Motor neuron (in vitro differentiated cells): ENCODE measurements around the gene C11orf65. TPM values are rescaled to one million over a fixed set of nuclear protein-coding genes. Genes with fewer than 3 reads are reported as not detected.
"Not testable (repeated sequence)": the region's sequence is repeated elsewhere in the genome, so short reads cannot be mapped to it uniquely, and the experiment has no call there.

ENCODE experiments used
- ATAC-seq, 8 experiments: fragments of 200-7000 bp; cut with Tn5 transposase; replicated peaks in 6 of 8; 2 replicates each; pipeline ENCODE4 v1.8.0; 2021; ENCODE audit warnings: mild to moderate bottlenecking in 8 of 8, moderate library complexity in 8 of 8
- H3K27ac ChIP-seq, 2 donors: fragments of 250-450 bp; sonication (Bioruptor Pico); 2 replicates each; pipeline ENCODE4 v1.9.0; 2021; ENCODE audit warnings: antibody characterized with exemption in 2 of 2, mild to moderate bottlenecking in 2 of 2, moderate library complexity in 1 of 2
- H3K4me1 ChIP-seq, 2 donors: fragments of 250-450 bp; sonication (Bioruptor Pico); replicated peaks in 1 of 2; 2 replicates each; pipeline ENCODE4 v1.6.1; 2021; ENCODE audit warnings: antibody characterized with exemption in 2 of 2, mild to moderate bottlenecking in 2 of 2, moderate library complexity in 1 of 2
- H3K4me3 ChIP-seq, 5 donors: fragments of 250-450 bp; sonication (Bioruptor Pico); 2 replicates each; pipeline ENCODE4 v1.9.0; 2021; ENCODE audit warnings: antibody characterized with exemption in 5 of 5, mild to moderate bottlenecking in 5 of 5, moderate library complexity in 4 of 5
- WGBS, 10 experiments: fragments of 450-650 bp; shearing (Covaris generic); methylation state at CpG; one replicate each; pipeline ENCODE4 v1.0.0; 2022; 5-methylcytosine and 5-hydroxymethylcytosine counted together
- in situ Hi-C, 9 experiments: fragments of 400-800 bp; cut with MboI; loops; one replicate each; pipeline ENCODE4 v1.15.0; 2021; ENCODE audit warnings: low sequenced_read_pairs in 9 of 9, low pct_unique_long_range_greater_than_20kb in 2 of 9; ENCODE audit not compliant: unreplicated experiment in 9 of 9
- total RNA-seq, 8 experiments: library from RNA; unstranded; fragments of 300-600 nt; gene quantifications; 2 replicates each; pipeline versions ENCODE4 v1.2.3 to v1.2.4, GENCODE V29; 2022

Gene C11orf65
- total RNA-seq, 8 experiments from 2014 or later = 1.4 to 4.0 (median 2.9) TPM

- ATAC-seq = no peak
These were observed 29.4 kb upstream of the C11orf65 start for GRCh38 chr11:108496643-108497256.

GRCh38 chr11:108495326-108495725 is 28.0 kb upstream of the C11orf65 start:
- no peak overlapping the region for H3K27ac ChIP-seq
- in situ Hi-C loops = no loop called here
- WGBS, 10 experiments = 75 to 100% (median 97%) methylated on average over 1 to 3 of the region's 3 CpGs; no CpG with 5 or more reads in 4 of the 10 experiments
- no peak overlapping the region for H3K4me3 ChIP-seq
- ATAC-seq = no peak
- peaks cover 0 to 3% of the 10 kb centered on the region in 2 donors for H3K4me1 ChIP-seq

More at GRCh38 chr11:108496643-108497256, 29.4 kb upstream of the C11orf65 start:
- Histone ChIP-seq H3K4me3 (no peak overlapping the region), H3K4me1 (peaks cover 0 to 3% of the 10 kb centered on the region in 2 donors), H3K27ac (no peak overlapping the region)
- WGBS, 10 experiments = 15 to 100% (median 82%) methylated on average over 1 to 6 of the region's 7 CpGs
- in situ Hi-C loops = no loop called here

- no peak overlapping the region for H3K4me3 ChIP-seq
- in situ Hi-C loops = no loop called here
- no peak for ATAC-seq
- peaks cover 0 to 3% of the 10 kb centered on the region in 2 donors for H3K4me1 ChIP-seq
- 40 to 93% (median 70%) methylated on average over 1 to 6 of the region's 6 CpGs; no CpG with 5 or more reads in 1 of the 10 experiments for WGBS, 10 experiments
- no peak overlapping the region for H3K27ac ChIP-seq
These were observed 26.9 kb upstream of the C11orf65 start for GRCh38 chr11:108494182-108494581.

- Histone ChIP-seq H3K4me3 (no peak overlapping the region), H3K4me1 (no peaks in the 10 kb centered on the region), H3K27ac (no peak overlapping the region)
- in situ Hi-C loops = no loop called here
- WGBS, 10 experiments = 82 to 100% (median 99%) methylated on average over 1 to 3 of the region's 3 CpGs
- no peak for ATAC-seq
These were observed 24.6 kb upstream of the C11orf65 start for GRCh38 chr11:108491936-108492335.

GRCh38 chr11:108486828-108487227 is 19.5 kb upstream of the C11orf65 start:
- in situ Hi-C loops = no loop called here
- ATAC-seq = no peak

GRCh38 chr11:108486331-108486730 is 19.0 kb upstream of the C11orf65 start:
- in situ Hi-C loops = no loop called here
- ATAC-seq = no peak
- no peak overlapping the region for H3K27ac ChIP-seq
- no peak overlapping the region for H3K4me3 ChIP-seq
- H3K4me1 ChIP-seq = no peaks in the 10 kb centered on the region
- 75 to 100% (median 90%) methylated on average over 1 to 3 of the region's 3 CpGs; no CpG with 5 or more reads in 1 of the 10 experiments for WGBS, 10 experiments

More at GRCh38 chr11:108486828-108487227, 19.5 kb upstream of the C11orf65 start:
- Histone ChIP-seq H3K4me1 (no peaks in the 10 kb centered on the region), H3K4me3 (no peak overlapping the region), H3K27ac (no peak overlapping the region)
- 83 to 100% (median 93%) methylated on average over 1 to 3 of the region's 3 CpGs; no CpG with 5 or more reads in 1 of the 10 experiments for WGBS, 10 experiments

GRCh38 chr11:108483163-108483562 is 15.8 kb upstream of the C11orf65 start:
- ATAC-seq = no peak
- Histone ChIP-seq H3K4me1 (no peaks in the 10 kb centered on the region), H3K27ac (no peak overlapping the region), H3K4me3 (no peak overlapping the region)
- in situ Hi-C loops = no loop called here

GRCh38 chr11:108474664-108475463 is 7.5 kb upstream of the C11orf65 start:
- 54 to 100% (median 87%) methylated on average over 2 to 11 of the region's 11 CpGs for WGBS, 10 experiments
- no peak overlapping the region for H3K27ac ChIP-seq
- no peak overlapping the region for H3K4me3 ChIP-seq
- H3K4me1 ChIP-seq = no peaks in the 10 kb centered on the region
- in situ Hi-C loops = no loop called here
- no peak for ATAC-seq

GRCh38 chr11:108472681-108473080 is 5.4 kb upstream of the C11orf65 start:
- WGBS, 10 experiments = 57 to 100% (median 100%) methylated on average over 1 of the region's 1 CpG; no CpG with 5 or more reads in 2 of the 10 experiments
- peaks cover 0 to 3% of the 10 kb centered on the region in 2 donors for H3K4me1 ChIP-seq
- ATAC-seq = no peak
- H3K27ac ChIP-seq = no peak overlapping the region
- H3K4me3 ChIP-seq = no peak overlapping the region
- in situ Hi-C loops = no loop called here

- peaks cover 0 to 7% of the 10 kb centered on the region in 2 donors for H3K4me1 ChIP-seq
- in situ Hi-C loops = no loop called here
- whole genome bisulfite sequencing, 10 experiments = 40 to 100% (median 100%) methylated on average over 1 of the region's 1 CpG; no CpG with 5 or more reads in 2 of the 10 experiments
- ATAC-seq = no peak
- H3K27ac ChIP-seq = no peak overlapping the region
- H3K4me3 ChIP-seq = no peak overlapping the region
These were observed 1.1 kb upstream of the C11orf65 start for GRCh38 chr11:108468478-108468864.

- no peak for ATAC-seq
- Histone ChIP-seq H3K4me3 (peak overlapping the region; percentile 59 to 87 (median 66)), H3K27ac (peak overlapping the region in 1 of 2 donors; percentile 98), H3K4me1 (peaks cover 0 to 7% of the 10 kb centered on the region in 2 donors)
- 16 to 100% (median 50%) methylated on average over 2 to 7 of the region's 7 CpGs for WGBS, 10 experiments
- in situ Hi-C loops = no loop called here
These were observed 924 bp downstream of the C11orf65 start for GRCh38 chr11:108466405-108466804.

GRCh38 chr11:108453207-108453835 is 14.0 kb downstream of the C11orf65 start:
- Histone ChIP-seq H3K27ac (no peak overlapping the region), H3K4me1 (no peaks in the 10 kb centered on the region), H3K4me3 (no peak overlapping the region)
- no peak for ATAC-seq
- 65 to 100% (median 89%) methylated on average over 1 to 2 of the region's 2 CpGs for WGBS, 10 experiments
- in situ Hi-C loops = no loop called here

GRCh38 chr11:108441445-108441844 is 25.9 kb downstream of the C11orf65 start:
- ATAC-seq, in situ Hi-C loops, H3K27ac ChIP-seq, H3K4me1 ChIP-seq, H3K4me3 ChIP-seq: not testable (repeated sequence)
- 54 to 100% (median 81%) methylated on average over 1 to 3 of the region's 4 CpGs; no CpG with 5 or more reads in 4 of the 10 experiments for WGBS, 10 experiments
